HG03108 (cell line): ENCODE results near the gene AK6.
"Not testable (repeated sequence)": the region's sequence is repeated elsewhere in the genome, so short reads cannot be mapped to it uniquely, and the experiment has no call there.

Source experiments
- ATAC-seq: cut with Tn5 transposase; IDR thresholded peaks from one replicate; pipeline ENCODE4 v1.9.1; 2021; ENCODE audit warnings: moderate library complexity; ENCODE audit not compliant: unreplicated experiment

The AK6 gene

DNA sequence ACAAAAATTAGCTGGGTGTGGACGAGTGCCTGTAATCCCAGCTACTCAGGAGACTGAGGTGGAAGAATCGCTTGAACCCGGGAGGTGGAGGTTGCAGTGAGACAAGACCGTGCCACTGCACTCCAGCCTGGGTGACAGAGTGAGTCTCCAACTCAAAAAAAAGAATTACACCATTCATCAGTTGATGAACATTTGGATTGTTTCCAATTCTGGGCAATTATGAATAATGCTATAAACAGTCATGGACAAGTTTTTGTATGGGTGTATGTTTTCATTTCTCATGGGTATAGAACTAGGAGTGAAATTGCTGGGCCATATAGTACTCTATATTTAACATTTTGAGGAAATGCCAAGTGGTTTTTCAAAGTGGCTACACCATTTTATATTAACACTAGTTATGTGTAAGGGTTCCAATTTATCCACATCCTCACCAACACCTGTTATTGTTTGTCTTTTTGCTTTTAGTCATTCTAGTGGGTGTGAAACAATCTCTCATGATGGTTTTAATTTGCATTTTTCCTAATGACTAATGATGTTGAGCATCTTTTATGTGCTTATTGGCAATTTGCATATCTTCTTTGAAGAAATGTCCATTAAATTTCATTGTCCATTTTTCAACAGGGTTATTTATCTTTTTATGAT is 27.7 kb downstream of the AK6 start:
- ATAC-seq, result no peak

DNA sequence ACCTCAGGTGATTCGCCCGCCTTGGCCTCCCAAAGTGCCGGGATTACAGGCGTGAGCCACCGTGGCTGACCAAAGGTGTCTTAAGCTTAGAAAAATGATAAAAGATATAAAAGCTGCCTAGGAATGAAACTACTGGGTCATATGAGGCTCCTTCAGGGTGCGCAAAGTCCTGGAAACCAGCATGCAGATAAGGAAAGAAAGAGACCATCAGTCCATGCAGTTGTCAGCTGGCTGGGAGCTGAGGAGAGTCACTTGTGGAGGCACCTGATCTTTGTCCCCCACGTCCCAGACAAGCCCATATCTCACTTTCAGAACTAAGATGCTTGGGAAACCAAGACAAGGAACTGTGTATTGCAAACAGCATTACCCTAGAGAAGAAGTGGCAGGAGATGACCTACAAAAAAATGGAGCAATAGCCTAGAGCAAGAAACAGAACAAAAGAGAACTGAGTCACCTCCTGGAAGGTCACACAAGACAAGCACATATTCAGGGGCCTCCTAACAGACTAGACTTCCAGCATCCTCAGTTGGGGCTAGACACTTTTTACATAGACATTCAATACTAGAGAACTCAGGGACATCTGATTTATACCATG is 33.9 kb downstream of the AK6 start:
- ATAC-seq, result no peak

DNA sequence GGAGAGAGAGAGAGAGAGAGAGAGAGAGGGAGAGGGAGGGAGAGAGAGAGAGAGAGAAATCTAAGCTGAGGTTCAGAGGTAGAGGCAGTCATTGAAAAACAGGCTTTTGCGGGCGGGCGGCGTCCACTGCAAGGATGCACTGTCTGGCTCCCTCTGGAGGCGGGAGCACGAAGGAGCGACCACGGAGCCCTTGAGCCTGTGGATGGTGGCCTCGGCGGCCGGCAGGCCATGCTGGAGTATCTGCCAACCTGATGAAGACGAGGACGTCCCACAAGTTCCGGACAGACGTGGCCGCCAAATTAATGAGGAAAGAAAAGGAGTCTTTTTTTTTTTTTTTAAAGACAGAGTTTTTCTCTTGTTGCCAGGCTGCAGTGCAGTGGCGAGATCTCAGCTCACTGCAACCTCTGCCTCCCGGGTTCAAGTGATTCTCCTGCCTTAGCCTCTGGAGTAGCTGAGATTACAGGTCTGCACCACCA is 34.5 kb downstream of the AK6 start:
- ATAC-seq, result peak; percentile 71

- not testable (repeated sequence) for ATAC-seq
These were observed 35.5 kb downstream of the AK6 start for GRCh38 chr5:69333668-69334315.

DNA sequence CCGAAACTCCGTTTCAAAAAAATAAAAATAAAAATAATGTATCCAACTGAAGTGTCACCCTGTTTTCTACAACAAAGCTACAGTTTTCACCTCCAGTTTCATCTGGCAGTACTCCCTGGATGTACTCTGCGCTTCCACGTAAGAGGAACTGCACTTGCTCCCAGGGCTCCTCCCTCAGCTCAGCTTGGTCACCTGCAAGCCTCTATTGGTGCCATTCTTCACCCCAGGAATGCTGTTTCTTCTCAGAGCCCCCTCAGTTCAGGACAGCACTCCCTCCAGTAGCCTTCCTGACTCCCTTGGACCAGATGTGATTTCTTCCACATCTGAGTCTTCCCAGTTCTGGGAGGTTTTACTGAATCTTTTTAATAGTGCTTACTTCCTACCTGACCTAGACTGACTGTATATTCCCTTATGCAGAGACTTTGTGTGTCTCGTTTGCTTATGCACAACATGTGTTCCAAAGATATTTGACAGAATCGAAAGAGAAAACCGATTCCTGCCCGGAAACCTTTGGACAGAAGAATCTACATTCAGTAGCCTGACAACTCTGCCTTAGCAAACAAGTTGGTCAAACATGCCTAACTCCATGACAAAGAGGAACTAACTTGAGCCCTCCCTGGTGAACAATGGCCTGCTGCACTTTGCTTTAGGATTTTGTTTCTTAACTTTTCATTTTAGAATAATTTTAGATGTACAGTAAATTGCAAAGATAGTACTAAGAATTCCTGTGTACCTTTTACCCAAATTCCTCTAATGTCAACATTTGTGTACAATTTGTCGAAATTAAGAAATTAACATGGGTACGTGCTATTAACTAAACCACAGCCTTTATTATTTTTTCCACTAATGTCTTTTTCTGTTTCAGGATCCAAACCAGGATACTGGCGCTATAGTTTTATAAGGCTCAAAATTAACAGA is 37.5 kb downstream of the AK6 start:
- no peak for ATAC-seq

GRCh38 chr5:69329905-69330489 is 39.3 kb downstream of the AK6 start:
- ATAC-seq, result no peak

GRCh38 chr5:69326365-69326764 is 43.0 kb downstream of the AK6 start:
- no peak for ATAC-seq

DNA sequence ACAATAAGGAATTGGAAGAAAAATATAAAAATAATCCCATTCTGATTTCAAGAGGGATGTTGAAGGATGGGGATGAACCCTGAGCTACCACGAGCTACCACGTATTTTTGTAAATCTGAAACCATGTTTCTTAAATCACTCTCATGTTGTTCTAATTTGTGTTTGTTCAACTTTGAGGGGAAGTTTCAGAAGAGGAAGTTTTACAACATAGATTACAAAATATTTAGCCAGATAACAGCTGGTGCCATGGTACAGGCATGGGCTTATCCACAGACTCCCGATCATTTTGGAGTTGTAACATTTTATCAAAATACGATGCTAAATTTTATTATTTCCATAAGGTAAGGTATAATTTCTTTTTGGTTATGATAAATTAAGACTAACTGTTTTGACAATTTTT is 51.9 kb downstream of the AK6 start:
- ATAC-seq, result no peak

GRCh38 chr5:69315972-69316371 is 53.3 kb downstream of the AK6 start:
- no peak for ATAC-seq

- ATAC-seq, result no peak
These were observed 55.9 kb downstream of the AK6 start for GRCh38 chr5:69313428-69313827.

GRCh38 chr5:69312459-69313160 is 56.7 kb downstream of the AK6 start:
- ATAC-seq, result no peak

DNA sequence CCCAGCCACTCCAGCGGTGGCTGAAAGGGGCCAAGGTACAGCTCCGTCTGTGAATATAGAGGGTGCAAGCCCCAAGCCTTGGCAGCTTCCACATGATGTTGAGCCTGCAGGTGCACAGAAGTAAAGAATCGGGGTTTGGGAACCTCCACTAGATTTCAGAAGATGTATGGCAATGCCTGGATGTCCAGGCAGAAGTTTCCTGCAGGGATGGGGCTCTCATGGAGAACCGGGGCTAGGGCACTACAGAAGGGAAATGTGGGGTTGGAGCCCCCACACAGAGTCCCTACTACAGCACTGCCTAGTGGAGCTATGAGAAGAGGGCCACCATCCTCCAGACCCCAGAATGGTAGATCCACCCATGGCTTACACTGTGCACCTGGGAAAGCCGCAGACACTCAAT is 59.9 kb downstream of the AK6 start:
- ATAC-seq, result no peak

DNA sequence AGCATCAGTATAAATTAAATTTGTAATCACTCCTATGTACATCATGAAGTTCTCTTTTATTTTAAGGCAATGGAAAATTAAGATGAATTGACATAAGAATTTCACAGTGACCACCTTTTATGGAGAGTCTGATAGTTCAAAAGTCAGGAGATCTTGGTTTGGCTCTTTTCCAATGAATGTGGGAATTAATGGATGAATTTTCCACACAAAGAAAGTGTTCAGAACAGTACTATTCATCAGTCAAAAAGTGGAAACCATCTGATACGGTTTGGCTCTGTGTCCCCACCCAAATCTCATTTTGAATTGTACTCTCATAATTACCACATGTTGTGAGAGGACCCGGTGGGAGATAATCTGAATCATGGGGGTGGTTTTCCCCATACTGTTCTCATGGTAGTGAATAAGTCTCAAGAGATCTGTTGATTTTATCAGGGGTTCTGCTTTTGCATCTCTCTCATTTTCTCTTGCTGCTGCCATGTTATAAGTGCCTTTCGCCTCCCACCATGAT is 61.2 kb downstream of the AK6 start:
- no peak for ATAC-seq

DNA sequence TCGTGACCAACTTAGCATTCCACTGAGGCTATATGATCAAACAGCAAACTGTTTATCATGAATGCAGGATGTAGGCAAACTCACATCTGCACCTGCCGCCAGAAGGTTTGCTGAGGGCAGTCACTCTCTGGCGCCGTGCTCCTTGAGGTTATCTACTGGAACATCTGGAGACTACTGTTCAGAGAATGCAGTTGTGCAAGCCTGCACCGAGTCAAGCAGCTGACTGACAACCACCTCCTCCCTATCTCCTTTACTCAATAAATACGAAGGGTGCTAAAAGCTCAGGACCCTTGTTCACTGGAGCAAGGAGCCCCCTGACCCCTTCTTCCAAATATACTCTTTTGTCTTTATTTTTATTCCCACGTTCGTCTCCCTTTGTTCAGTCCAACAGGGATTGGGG is 63.8 kb downstream of the AK6 start:
- ATAC-seq, result no peak
